ENCODE results near the gene CUBN. TPM values are rescaled to one million over a fixed set of nuclear protein-coding genes. Genes with fewer than 3 reads are reported as not detected.
"Not testable (repeated sequence)": the region's sequence is repeated elsewhere in the genome, so short reads cannot be mapped to it uniquely, and the experiment has no call there.

The CUBN gene
- total RNA-seq, 2 experiments from 2014 or later = 0.30 to 0.76 TPM

DNA sequence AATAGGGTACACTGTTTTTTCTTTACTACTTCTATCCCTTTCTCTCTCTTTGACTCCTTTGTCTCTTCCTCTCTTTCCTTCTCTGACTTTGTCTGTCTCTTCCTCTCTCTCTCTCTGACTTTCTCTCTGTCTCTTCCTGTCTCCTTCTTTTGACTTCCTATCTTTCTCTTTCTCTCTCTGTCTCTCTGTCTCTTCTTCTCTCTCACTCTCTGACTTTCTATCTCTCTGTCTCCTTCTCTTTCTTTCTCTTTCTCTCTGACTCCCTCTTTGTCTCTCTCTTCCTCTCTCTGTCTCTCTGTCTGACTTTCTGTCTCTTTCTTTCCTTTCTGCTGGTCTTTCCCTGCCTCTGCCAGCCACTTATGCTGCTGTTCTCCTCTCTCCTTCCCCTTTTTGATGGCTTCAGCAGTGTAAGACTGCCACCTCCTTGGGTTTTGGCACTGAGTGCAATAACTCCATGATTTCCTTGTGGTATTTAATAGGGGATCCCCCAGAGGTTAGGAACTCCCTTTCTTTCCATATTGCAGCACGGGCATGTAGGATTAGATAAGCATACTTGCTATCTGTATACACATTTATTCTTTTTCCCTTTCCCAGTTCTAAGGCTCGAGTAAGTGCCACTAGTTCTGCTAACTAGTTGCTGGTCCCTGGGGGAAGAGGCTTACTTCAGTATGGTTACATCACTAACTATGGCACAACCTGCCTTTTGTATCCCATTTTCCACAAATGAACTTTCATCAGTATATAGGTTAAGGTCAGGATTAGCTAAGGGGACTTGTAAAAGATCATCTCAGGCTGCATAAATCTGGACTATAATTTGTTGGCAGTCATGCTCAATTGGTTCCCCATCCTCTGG is 116.3 kb downstream of the CUBN start:
- Mint-ChIP-seq H3K27ac (peak overlapping the region; percentile 7), H3K36me3 (peaks cover 17% of the 10 kb centered on the region), H3K4me1 (peaks cover 20% of the 10 kb centered on the region)
- not testable (repeated sequence) for H3K9me3 Mint-ChIP-seq, H3K4me3 Mint-ChIP-seq, DNase-seq, H3K27me3 Mint-ChIP-seq

DNA sequence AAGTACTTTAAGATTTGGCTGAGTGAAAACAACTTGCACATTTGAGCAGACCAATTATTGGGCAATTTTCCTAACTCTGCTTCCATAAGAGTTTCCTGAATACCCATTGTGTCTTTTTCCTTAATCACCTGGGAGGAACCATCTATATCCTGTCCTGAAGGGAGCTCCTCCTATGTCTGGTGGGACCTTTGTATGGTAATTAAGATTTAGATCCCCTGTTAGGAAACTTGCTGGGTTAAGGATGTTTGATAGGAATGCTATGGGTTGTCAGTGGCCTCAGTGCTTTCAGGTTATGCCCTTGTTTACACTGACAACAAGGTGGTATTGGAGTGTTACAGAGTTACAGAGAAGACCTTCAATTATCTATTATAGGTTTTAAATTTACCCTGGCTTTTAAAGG is 116.9 kb downstream of the CUBN start:
- H3K27ac Mint-ChIP-seq, DNase-seq, H3K27me3 Mint-ChIP-seq, H3K4me3 Mint-ChIP-seq, H3K9me3 Mint-ChIP-seq: not testable (repeated sequence)
- Mint-ChIP-seq H3K36me3 (peaks cover 14% of the 10 kb centered on the region), H3K4me1 (peaks cover 25% of the 10 kb centered on the region)

DNA sequence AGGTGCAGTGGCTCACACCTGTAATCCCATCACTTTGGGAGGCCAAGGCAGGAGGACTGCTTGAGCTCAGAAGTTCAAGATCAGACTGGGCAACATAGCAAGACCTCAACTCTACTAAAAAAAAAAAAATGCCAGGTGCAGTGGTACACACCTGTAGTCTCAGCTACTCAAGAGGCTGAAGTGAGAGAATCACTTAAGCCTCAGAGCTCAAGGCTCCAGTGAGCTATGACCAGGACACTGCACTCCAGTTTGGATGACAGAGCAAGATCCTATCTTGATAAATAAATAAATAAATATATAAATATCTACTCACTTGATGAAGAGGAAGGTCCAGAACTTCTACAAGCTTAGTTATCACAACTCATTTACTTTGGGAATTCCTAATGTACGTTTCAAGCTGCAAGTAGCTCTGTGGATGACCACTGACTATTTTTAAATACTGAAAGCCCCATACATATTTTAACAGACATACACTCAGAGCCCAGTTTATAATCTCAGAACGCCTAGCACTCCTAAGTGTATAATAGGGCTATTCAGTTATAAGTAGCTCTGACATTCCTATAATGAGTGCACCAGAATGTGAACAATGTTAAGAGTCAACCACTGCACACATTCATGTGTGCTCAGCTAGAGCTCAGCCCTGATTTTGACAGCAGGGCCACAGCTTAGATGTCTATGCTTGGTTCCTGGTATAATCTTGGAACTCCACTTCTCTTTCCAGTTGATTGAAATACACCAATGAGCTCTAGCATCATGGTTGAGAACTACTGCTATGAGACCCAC is 119.1 kb downstream of the CUBN start:
- peaks cover 5% of the 10 kb centered on the region for H3K9me3 Mint-ChIP-seq
- H3K4me3 Mint-ChIP-seq = no peak overlapping the region
- peaks cover 20% of the 10 kb centered on the region for H3K36me3 Mint-ChIP-seq
- H3K27me3 Mint-ChIP-seq = no peaks in the 10 kb centered on the region
- H3K27ac Mint-ChIP-seq = no peak overlapping the region
- no peak for DNase-seq
- peaks cover 44% of the 10 kb centered on the region for H3K4me1 Mint-ChIP-seq

DNA sequence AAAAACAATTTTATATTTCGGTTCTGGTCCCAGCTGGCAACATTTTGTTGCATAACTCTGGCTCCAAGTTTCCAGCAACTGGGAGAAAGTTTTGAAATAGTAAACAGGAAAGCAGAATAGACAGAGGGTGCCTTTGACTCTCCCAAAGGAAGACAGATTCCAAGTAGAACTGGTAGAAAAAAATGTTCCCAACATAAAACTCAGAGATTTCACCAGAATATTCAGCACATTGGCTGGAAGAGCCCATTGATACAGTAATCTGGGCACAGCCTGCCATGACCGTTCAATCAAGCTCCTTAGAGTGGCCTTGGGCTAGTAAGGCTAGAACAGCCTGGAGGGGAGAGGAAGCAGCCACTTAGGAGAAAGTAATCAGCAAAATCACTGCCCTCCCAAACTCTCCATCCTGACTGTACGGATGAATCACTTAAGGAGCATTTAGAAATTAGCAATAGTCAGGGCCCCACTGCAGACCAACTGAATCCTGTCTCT is 120.4 kb downstream of the CUBN start:
- H3K4me1 Mint-ChIP-seq = peaks cover 54% of the 10 kb centered on the region
- no peaks in the 10 kb centered on the region for H3K27me3 Mint-ChIP-seq
- peaks cover 13% of the 10 kb centered on the region for H3K9me3 Mint-ChIP-seq
- no peak overlapping the region for H3K4me3 Mint-ChIP-seq
- H3K27ac Mint-ChIP-seq = no peak overlapping the region
- peaks cover 26% of the 10 kb centered on the region for H3K36me3 Mint-ChIP-seq
- DNase-seq = no peak

DNA sequence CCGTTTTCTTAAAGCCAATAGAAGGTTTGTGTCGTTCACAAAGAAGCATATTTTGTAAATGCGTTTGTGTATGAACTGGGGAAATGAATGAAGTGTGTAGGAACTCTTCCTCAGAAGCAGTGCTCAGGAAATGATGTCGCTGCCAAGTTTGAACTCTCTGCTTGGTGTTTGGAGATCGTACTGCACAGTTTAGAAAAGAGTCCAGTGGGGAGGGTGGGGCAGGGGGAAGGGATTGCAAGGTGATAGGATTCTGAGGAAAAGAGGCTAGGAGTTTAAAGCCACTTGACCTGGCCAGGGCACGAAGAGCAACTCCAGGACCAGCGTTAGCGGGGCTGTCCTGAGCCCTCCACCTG is 122.2 kb downstream of the CUBN start:
- H3K4me3 Mint-ChIP-seq = no peak overlapping the region
- peaks cover 29% of the 10 kb centered on the region for H3K36me3 Mint-ChIP-seq
- H3K27me3 Mint-ChIP-seq = no peaks in the 10 kb centered on the region
- peak overlapping the region; percentile 59 for H3K27ac Mint-ChIP-seq
- peaks cover 13% of the 10 kb centered on the region for H3K9me3 Mint-ChIP-seq
- peaks cover 62% of the 10 kb centered on the region for H3K4me1 Mint-ChIP-seq
- DNase-seq = no peak

DNA sequence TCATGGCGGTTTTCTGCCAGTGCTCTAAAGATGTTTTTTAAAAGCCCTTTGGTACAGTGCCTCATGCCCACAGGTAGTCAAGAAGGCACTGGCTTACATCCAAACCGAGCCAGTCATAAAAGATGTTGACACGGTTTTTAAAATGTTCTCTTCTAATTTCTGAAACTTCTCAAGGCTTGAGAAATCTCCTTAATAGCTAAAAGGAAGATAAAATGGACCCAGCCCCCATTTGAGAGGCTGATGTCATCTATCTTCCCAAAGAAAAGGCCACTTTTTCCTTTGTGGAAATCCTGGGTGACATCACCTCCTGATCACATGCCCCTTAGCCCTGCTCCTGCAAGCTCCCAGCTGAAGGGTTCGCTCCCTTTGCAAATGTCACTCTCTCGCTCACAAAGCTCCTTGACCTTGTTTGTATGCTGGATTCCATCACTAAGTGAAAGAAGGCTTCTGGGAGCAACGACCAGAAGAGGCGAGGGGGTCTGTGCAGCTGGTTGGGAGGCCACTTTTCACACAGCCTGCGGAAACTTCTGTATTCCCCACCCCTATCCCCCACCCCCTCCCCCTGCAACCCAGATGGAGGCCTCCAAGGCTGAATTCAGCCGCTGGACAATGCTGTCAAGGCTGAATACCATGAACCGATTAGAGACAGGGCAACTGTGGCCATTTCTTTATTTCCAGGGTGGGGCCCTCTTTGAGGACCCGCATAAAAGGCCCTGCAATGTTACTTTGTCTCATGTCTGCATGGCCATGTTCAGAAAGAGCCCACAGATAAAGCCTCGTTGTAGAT is 122.8 kb downstream of the CUBN start:
- Mint-ChIP-seq H3K4me1 (peaks cover 68% of the 10 kb centered on the region), H3K36me3 (peaks cover 27% of the 10 kb centered on the region), H3K9me3 (peaks cover 13% of the 10 kb centered on the region), H3K27ac (peak overlapping the region; percentile 70), H3K4me3 (no peak overlapping the region), H3K27me3 (no peaks in the 10 kb centered on the region)
- no peak for DNase-seq

DNA sequence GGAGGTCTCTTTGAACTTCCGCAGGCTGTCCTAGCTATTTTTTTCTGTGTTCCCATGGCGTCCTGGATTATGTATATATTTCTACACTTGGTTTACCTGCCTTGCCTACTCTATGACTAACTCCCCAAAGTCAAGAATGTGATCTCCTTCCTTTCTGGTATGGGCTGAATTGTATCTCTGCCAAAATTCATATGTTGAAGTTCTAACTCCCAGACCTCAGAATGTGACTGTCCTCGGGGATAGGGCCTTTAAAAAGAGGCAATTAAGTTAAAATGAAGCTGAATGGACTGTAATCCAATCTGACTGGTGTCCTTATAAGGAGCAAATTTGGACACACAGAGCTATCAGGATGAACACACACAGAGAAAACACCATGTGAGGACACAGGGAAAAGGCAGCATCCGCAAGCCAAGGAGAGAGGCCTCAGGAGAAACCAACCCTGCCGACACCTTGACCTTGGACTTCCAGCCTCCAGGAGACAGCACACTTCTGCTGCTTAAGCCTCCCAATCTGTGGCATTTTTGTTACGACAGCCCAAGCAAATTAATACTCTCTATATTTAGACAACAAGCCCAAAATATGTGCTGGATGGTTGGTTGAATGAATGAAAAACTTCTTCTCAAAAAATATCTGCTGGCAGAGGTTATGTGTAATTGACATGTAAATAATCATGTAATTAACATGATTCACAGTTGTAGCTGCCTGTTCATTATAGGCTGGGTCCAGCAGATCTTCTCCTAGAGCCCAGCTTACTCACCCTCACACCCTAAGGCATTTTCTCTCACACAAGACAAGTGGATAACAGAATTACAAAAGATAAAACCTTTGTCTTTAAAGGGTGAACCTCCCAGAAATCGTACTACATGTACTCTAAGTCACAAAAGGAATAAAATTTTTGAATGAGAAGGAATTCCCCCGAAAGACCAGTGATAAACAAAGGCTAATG is 123.7 kb downstream of the CUBN start:
- Mint-ChIP-seq H3K36me3 (peaks cover 22% of the 10 kb centered on the region), H3K4me1 (peaks cover 75% of the 10 kb centered on the region), H3K27ac (peak overlapping the region; percentile 70), H3K4me3 (no peak overlapping the region), H3K9me3 (peaks cover 11% of the 10 kb centered on the region), H3K27me3 (no peaks in the 10 kb centered on the region)
- DNase-seq = no peak

DNA sequence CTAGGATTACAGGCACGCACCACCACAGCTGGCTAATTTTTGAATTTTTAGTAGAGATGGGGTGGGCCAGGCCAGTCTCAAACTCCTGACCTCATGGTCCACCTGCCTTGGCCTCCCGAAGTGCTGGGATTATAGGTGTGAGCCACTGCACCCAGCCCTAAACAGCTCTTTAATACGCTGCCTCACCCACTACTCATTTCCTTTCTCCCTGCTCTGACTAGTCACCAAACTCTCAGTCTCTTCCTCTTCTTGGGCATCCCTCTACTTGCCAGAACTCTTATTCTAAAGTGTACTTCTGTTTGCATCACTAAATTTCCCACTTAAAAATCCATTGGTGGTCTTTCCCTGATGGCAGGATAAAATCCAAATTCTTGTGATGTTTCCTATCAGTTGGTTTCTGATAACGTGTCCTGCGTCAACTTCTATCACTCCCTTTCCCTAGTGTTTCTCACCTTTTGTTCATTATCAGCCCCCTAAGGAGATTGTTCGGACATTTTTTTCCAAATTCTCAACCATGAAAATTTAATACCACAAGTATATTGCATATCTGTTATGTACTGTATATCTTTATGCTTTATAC is 124.7 kb downstream of the CUBN start:
- H3K4me3 Mint-ChIP-seq = no peak overlapping the region
- peaks cover 12% of the 10 kb centered on the region for H3K9me3 Mint-ChIP-seq
- H3K27me3 Mint-ChIP-seq = no peaks in the 10 kb centered on the region
- no peak for DNase-seq
- peaks cover 75% of the 10 kb centered on the region for H3K4me1 Mint-ChIP-seq
- peaks cover 23% of the 10 kb centered on the region for H3K36me3 Mint-ChIP-seq
- H3K27ac Mint-ChIP-seq = no peak overlapping the region

DNA sequence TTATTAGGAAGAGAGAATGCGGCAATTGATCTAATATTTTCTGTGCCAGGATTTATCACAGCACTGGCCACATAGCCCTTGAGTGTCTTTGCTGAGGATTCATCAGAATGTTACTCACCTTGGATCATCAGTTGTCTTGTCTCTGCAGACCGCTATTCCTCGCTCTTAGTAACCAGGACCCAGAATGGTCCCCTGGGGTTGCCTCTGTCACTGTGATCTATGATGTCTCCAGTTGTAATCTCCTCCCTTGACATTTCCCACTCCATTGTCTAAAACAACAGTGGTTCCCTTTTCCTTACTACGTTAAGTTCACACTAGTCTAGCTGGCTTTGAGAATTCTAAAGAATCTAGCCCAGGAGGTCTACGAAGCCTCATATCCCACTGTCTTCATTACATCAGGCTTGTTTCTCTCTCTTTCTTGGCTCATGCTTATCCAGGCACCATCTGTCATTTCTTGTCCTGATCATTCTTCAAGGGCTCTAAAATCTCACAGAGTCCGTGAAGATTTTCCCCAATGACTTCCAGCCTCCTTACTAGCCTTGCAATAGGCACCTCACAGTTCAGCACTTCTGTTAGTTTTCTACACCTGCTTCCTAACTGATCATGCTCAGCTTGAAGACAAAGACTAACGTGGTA is 125.8 kb downstream of the CUBN start:
- Mint-ChIP-seq H3K27ac (peak overlapping the region; percentile 21), H3K27me3 (no peaks in the 10 kb centered on the region), H3K4me3 (no peak overlapping the region), H3K36me3 (peaks cover 21% of the 10 kb centered on the region), H3K4me1 (peaks cover 74% of the 10 kb centered on the region), H3K9me3 (peaks cover 12% of the 10 kb centered on the region)
- DNase-seq = no peak

DNA sequence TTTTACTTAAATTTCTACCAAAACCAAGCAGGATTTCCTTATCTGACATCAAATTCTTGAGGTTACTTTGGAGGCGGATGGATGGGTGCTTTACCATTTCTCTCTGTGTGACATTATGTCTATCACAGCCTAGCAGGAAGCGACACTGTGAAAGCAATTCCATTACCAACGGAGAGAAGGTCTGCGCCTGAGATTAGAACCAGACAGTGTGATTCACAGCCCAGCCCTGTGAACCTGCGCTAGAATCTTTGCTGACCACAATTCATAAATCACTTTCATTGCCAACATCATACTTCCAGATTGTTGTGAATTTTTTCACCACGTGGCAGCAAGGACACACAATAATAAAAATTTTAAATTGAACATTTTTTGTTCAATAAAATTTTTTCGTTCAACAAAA is 126.5 kb downstream of the CUBN start:
- Mint-ChIP-seq H3K4me1 (peaks cover 69% of the 10 kb centered on the region), H3K27me3 (no peaks in the 10 kb centered on the region), H3K36me3 (peaks cover 21% of the 10 kb centered on the region), H3K27ac (peak overlapping the region; percentile 92), H3K9me3 (peaks cover 12% of the 10 kb centered on the region), H3K4me3 (no peak overlapping the region)
- DNase-seq = peak; percentile 66

DNA sequence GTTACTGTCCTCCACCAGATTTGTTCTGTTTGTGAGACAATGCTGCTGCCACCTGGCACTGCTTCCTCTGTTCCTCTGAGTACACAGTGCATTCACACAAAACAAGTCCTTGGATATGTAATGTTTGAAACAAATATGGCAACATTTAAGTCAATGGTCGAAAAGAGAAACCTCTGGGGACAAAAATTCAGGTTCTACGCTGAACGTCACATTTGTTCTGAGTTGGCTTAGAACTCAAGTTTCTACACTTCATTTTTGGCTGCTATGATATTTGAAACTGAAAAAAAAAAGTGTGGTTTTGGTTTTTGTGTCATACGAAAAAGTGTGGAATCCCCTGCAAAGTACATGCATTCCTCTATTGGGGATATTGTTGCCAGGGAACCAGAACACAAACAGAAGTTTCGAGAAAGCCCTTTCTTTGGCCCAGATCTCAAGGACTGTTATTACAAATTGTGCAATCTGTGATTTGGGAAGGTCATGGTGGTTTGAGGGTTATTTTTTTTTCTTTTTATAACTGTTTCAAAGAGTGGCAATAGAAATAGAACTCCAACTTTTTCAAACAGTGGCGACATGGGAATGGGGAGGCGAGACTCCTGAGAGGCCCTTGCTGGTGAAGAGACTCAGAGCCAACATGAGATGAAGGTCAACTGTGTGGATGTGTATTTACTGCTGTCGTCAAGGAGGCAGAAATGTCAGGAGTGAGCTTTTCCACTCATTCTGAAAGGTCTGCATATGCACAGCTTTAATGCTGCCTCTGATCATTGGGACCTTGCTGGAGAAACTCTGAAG is 127.5 kb downstream of the CUBN start:
- Mint-ChIP-seq H3K27me3 (no peaks in the 10 kb centered on the region), H3K9me3 (peaks cover 12% of the 10 kb centered on the region), H3K4me1 (peaks cover 61% of the 10 kb centered on the region), H3K4me3 (peak overlapping the region; percentile 62), H3K36me3 (peaks cover 21% of the 10 kb centered on the region), H3K27ac (peak overlapping the region; percentile 92)
- DNase-seq = peak; percentile 38

DNA sequence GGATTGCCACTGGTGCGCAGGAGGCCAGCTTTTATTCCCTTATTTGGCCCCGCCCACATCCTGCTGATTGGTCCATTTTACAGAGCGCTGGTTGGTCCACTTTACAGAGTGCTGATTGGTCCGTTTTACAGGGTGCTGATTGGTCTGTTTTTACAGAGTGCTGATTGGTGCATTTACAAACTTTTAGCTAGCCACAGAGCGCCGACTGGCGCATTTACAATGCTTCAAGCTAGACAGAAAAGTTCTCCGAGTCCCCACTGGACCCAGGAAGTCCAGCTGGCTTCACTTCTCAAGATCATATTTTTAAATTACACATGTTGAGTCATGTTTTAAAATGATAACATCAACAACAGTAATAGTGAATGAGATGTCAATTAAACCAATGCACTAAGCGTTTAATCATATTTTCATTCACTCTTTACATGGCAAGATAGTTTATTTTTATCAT is 128.3 kb downstream of the CUBN start:
- H3K36me3 Mint-ChIP-seq = peaks cover 21% of the 10 kb centered on the region
- H3K27ac Mint-ChIP-seq = peak overlapping the region; percentile 92
- H3K27me3 Mint-ChIP-seq = no peaks in the 10 kb centered on the region
- DNase-seq = no peak
- H3K4me1 Mint-ChIP-seq = peaks cover 58% of the 10 kb centered on the region
- peaks cover 12% of the 10 kb centered on the region for H3K9me3 Mint-ChIP-seq
- H3K4me3 Mint-ChIP-seq = no peak overlapping the region

All from activated naive CD8-positive, alpha-beta T cell treated with anti-CD3 and anti-CD28 coated beads for 36 hours (primary cell).